Measurements from ENCODE around the gene PSAT1.

GRCh38 chr9:78363221-78363620 lies 66.3 kb downstream of the PSAT1 start:
- TF ChIP-seq EZH2 (IDR thresholded peaks at IDR 0.05; ENCODE audit: borderline replicate concordance, low read length) (no peak), CTCF (conservative IDR thresholded peaks at IDR 0.05 in 1 of 2, IDR thresholded peaks at IDR 0.05 in 1 of 2; ENCODE audit: extremely low read depth in 1 of 2, insufficient read depth in 1 of 2, low read depth in 1 of 2, low read length in 2 of 2) (no peak)

Measured in mammary epithelial cell (primary cell).